HepG2 (cell line): Measurements from ENCODE around the gene RAB3B. TPM values are rescaled to one million over a fixed set of nuclear protein-coding genes. Genes with fewer than 3 reads are reported as not detected.

ENCODE experiments used
- CC2D1A ChIP-seq: sonication (generic); formaldehyde crosslinking; IDR thresholded peaks from 2 replicates; pipeline ENCODE4 v1.8.1; 2023; ENCODE audit warnings: mild to moderate bottlenecking, missing genetic modification reagents
- CERS6 ChIP-seq: sonication (generic); formaldehyde crosslinking; IDR thresholded peaks from 2 replicates; pipeline ENCODE4 v1.5.0; 2020; ENCODE audit warnings: missing genetic modification reagents
- EHMT2 ChIP-seq: fragments of 200-600 bp; sonication (generic); IDR thresholded peaks from 2 replicates; pipeline ENCODE4 v1.7.0; 2017; ENCODE audit warnings: antibody characterized with exemption, low read depth, low read length, borderline replicate concordance
- HMG20A ChIP-seq: IDR thresholded peaks from 2 replicates; pipeline ENCODE4 v1.6.1; 2016; ENCODE audit warnings: borderline replicate concordance
- HNF4G ChIP-seq, 2 experiments: sonication (generic) in 1 of 2; formaldehyde crosslinking in 1 of 2; IDR thresholded peaks; 2 replicates each; pipeline versions ENCODE4 v1.4.0 to v1.6.1; 2011 to 2020; ENCODE audit warnings: borderline replicate concordance in 2 of 2, low read depth in 2 of 2, mild to moderate bottlenecking in 2 of 2, low read length in 1 of 2, missing genetic modification reagents in 1 of 2, moderate library complexity in 1 of 2
- IRF9 ChIP-seq: sonication (generic); formaldehyde crosslinking; IDR thresholded peaks from 2 replicates; pipeline ENCODE4 v1.8.0; 2022; ENCODE audit warnings: missing genetic modification reagents, mild to moderate bottlenecking, borderline replicate concordance
- IRX3 ChIP-seq: sonication (generic); formaldehyde crosslinking; IDR thresholded peaks from 2 replicates; pipeline ENCODE4 v1.8.1; 2023; ENCODE audit warnings: mild to moderate bottlenecking, low read depth, missing genetic modification reagents, borderline replicate concordance
- JDP2 ChIP-seq: sonication (generic); formaldehyde crosslinking; IDR thresholded peaks from 2 replicates; pipeline ENCODE4 v1.8.1; 2022; ENCODE audit warnings: missing genetic modification reagents, borderline replicate concordance
- JUNB ChIP-seq: sonication (generic); formaldehyde crosslinking; IDR thresholded peaks from 2 replicates; pipeline ENCODE4 v1.8.0; 2022; ENCODE audit warnings: missing genetic modification reagents, mild to moderate bottlenecking, borderline replicate concordance
- KLF16 ChIP-seq, 2 experiments: sonication (generic) in 1 of 2; formaldehyde crosslinking in 1 of 2; IDR thresholded peaks; 2 replicates each; pipeline versions ENCODE4 v1.6.1 to v1.8.0; 2016 to 2023; ENCODE audit warnings: missing genetic modification reagents in 2 of 2, missing compliant biosample characterization in 1 of 2
- MYNN ChIP-seq: sonication (generic); formaldehyde crosslinking; IDR thresholded peaks from 2 replicates; pipeline ENCODE4 v1.4.0; 2020; ENCODE audit warnings: mild to moderate bottlenecking, low read depth, missing genetic modification reagents
- NFE2 ChIP-seq: sonication (generic); formaldehyde crosslinking; IDR thresholded peaks from 2 replicates; pipeline ENCODE4 v1.4.0; 2020; ENCODE audit warnings: missing genetic modification reagents
- NFKB2 ChIP-seq: sonication (generic); formaldehyde crosslinking; IDR thresholded peaks from 2 replicates; pipeline ENCODE4 v1.4.0; 2020; ENCODE audit warnings: missing genetic modification reagents, borderline replicate concordance
- NRL ChIP-seq: sonication (generic); formaldehyde crosslinking; IDR thresholded peaks from 2 replicates; pipeline ENCODE4 v1.5.0; 2020; ENCODE audit warnings: missing genetic modification reagents, mild to moderate bottlenecking, moderate library complexity, borderline replicate concordance
- PAF1 ChIP-seq: IDR thresholded peaks from 2 replicates; pipeline ENCODE4 v1.6.1; 2016; ENCODE audit warnings: missing genetic modification reagents, missing compliant biosample characterization
- POGZ ChIP-seq: sonication (generic); formaldehyde crosslinking; IDR thresholded peaks from 2 replicates; pipeline ENCODE4 v1.4.0; 2020; ENCODE audit warnings: mild to moderate bottlenecking, missing genetic modification reagents
- RBAK ChIP-seq: sonication (generic); formaldehyde crosslinking; IDR thresholded peaks from 2 replicates; pipeline ENCODE4 v1.5.1; 2020; ENCODE audit warnings: mild to moderate bottlenecking, missing genetic modification reagents
- THAP8 ChIP-seq: sonication (generic); formaldehyde crosslinking; IDR thresholded peaks from 2 replicates; pipeline ENCODE4 v1.5.1; 2020; ENCODE audit warnings: missing genetic modification reagents, mild to moderate bottlenecking, borderline replicate concordance
- YY1 ChIP-seq: IDR thresholded peaks from 2 replicates; pipeline ENCODE4 v1.6.1; 2011; ENCODE audit warnings: low read length, low read depth, moderate library complexity, mild to moderate bottlenecking; ENCODE audit not compliant: insufficient read depth, insufficient replicate concordance
- ZBTB25 ChIP-seq: IDR thresholded peaks from 2 replicates; pipeline ENCODE4 v1.6.1; 2018; ENCODE audit warnings: missing genetic modification reagents
- ZNF549 ChIP-seq: sonication (generic); formaldehyde crosslinking; IDR thresholded peaks from 2 replicates; pipeline ENCODE4 v1.5.0; 2020; ENCODE audit warnings: missing genetic modification reagents
- ZNF614 ChIP-seq: IDR thresholded peaks from 2 replicates; pipeline ENCODE4 v1.6.1; 2018; ENCODE audit warnings: missing biosample characterization, missing genetic modification reagents, inconsistent platforms, borderline replicate concordance
- polyA plus RNA-seq, 8 experiments: library from polyadenylated mRNA; depleted of rRNA in 3 of 8; stranded (reverse) in 7 of 8; unstranded in 1 of 8; fragments of >200 nt; fragmentation: Illumina TruSeq in 4 of 8; extraction: Trizol in 4 of 8; gene quantifications; 2 replicates each; pipeline versions ENCODE4 v1.2.1 to v1.2.3, GENCODE V29; 2011 to 2016; ENCODE audit warnings: low read depth in 4 of 8, missing spikeins in 1 of 8, mixed read lengths in 1 of 8; ENCODE audit not compliant: insufficient read depth in 1 of 8
- total RNA-seq, 5 experiments: library from RNA; depleted of rRNA; stranded (reverse); fragments of >200 nt; fragmentation: Illumina TruSeq; extraction: Trizol; gene quantifications; 2 replicates each; pipeline ENCODE4 v1.2.3, GENCODE V29; 2016; ENCODE audit warnings: low read depth in 1 of 5

The RAB3B gene
- total and polyA plus RNA-seq, 2 of the 13 experiments (the other 11 are each of a cell fraction or from before 2014, with no cell fraction given): 1.0 to 1.2 TPM

GRCh38 chr1:51878616-51879336 is 111.7 kb downstream of the RAB3B start, which contains the start of gene NRDC (continued):
- TF ChIP-seq THAP8 (no peak), IRF9 (CRISPR knock-in tag) (0 out of 2 replicates have a peak, but pooled peaks have one; percentile 18), NFE2 (no peak; the same call in 1 of the 2 replicates), ZNF614 (CRISPR knock-in tag) (no peak), IRX3 (CRISPR knock-in tag) (peak; percentile 82; the same call in 1 of the 2 replicates), HMG20A (CRISPR knock-in tag) (no peak), YY1 (peak; percentile 10), JDP2 (CRISPR knock-in tag) (no peak), RBAK (CRISPR knock-in tag) (no peak), NRL (CRISPR knock-in tag) (peak; percentile 84; the same call in 1 of the 2 replicates), ZBTB25 (CRISPR knock-in tag) (peak; percentile 24; the same call in 1 of the 2 replicates), POGZ (CRISPR knock-in tag) (peak; percentile 99), MYNN (CRISPR knock-in tag) (peak; percentile 50; the same call in 1 of the 2 replicates), HNF4G (IDR thresholded peaks at IDR 0.05; ENCODE audit: borderline replicate concordance, low read depth, low read length) (no peak), HNF4G (CRISPR knock-in tag; IDR thresholded peaks at IDR 0.05; ENCODE audit: borderline replicate concordance, low read depth) (no peak), JUNB (CRISPR knock-in tag) (no peak), ZNF549 (no peak), CC2D1A (CRISPR knock-in tag) (no peak), PAF1 (CRISPR knock-in tag) (no peak), NFKB2 (CRISPR knock-in tag) (no peak; the same call in 1 of the 2 replicates), EHMT2 (no peak; the same call in 1 of the 2 replicates), KLF16 (CRISPR knock-in tag; IDR thresholded peaks at IDR 0.05) (peak; percentile 8 to 77; a peak in 2 of 4 replicates), CERS6 (CRISPR knock-in tag) (no peak)
- TF ChIP-seq, all 625 proteins: peak for 266
